ENCODE results near the gene DCUN1D5.
"Not testable (repeated sequence)": the region's sequence is repeated elsewhere in the genome, so short reads cannot be mapped to it uniquely, and the experiment has no call there.

Gene DCUN1D5

GRCh38 chr11:103042161-103042560 is 49.8 kb downstream of the DCUN1D5 start:
- no peak overlapping the region for H3K27ac ChIP-seq
- TF ChIP-seq CTCF (conservative IDR thresholded peaks at IDR 0.05) = no peak

- H3K27ac ChIP-seq = no peak overlapping the region
- peak; percentile 77 for TF ChIP-seq CTCF (conservative IDR thresholded peaks at IDR 0.05)
Observed at GRCh38 chr11:103035791-103036434, 56.0 kb downstream of the DCUN1D5 start.

- no peak overlapping the region for H3K27ac ChIP-seq
- TF ChIP-seq CTCF (conservative IDR thresholded peaks at IDR 0.05) = no peak
Observed at GRCh38 chr11:103035216-103035615, 56.7 kb downstream of the DCUN1D5 start.

GRCh38 chr11:103031834-103032233 is 60.1 kb downstream of the DCUN1D5 start:
- TF ChIP-seq CTCF (conservative IDR thresholded peaks at IDR 0.05) = no peak
- H3K27ac ChIP-seq = no peak overlapping the region

GRCh38 chr11:103029401-103029800 is 62.6 kb downstream of the DCUN1D5 start:
- no peak for TF ChIP-seq CTCF (conservative IDR thresholded peaks at IDR 0.05)
- H3K27ac ChIP-seq = no peak overlapping the region

- H3K27ac ChIP-seq = not testable (repeated sequence)
Observed at GRCh38 chr11:103028304-103029020, 63.5 kb downstream of the DCUN1D5 start.

- no peak for TF ChIP-seq CTCF (conservative IDR thresholded peaks at IDR 0.05)
- H3K27ac ChIP-seq = no peak overlapping the region
Observed at GRCh38 chr11:103024086-103024485, 67.9 kb downstream of the DCUN1D5 start.

- H3K27ac ChIP-seq = no peak overlapping the region
- TF ChIP-seq CTCF (conservative IDR thresholded peaks at IDR 0.05) = no peak
Observed at GRCh38 chr11:103016031-103016430, 75.9 kb downstream of the DCUN1D5 start.
